HG03108 (cell line): ENCODE results near the gene AMH.
A peak's percentile ranks its signal among the peaks of the same experiment; 100 is the strongest.

ENCODE experiments used
- ATAC-seq: cut with Tn5 transposase; IDR thresholded peaks from one replicate; pipeline ENCODE4 v1.9.1; 2021; ENCODE audit warnings: moderate library complexity; ENCODE audit not compliant: unreplicated experiment

The AMH gene

DNA sequence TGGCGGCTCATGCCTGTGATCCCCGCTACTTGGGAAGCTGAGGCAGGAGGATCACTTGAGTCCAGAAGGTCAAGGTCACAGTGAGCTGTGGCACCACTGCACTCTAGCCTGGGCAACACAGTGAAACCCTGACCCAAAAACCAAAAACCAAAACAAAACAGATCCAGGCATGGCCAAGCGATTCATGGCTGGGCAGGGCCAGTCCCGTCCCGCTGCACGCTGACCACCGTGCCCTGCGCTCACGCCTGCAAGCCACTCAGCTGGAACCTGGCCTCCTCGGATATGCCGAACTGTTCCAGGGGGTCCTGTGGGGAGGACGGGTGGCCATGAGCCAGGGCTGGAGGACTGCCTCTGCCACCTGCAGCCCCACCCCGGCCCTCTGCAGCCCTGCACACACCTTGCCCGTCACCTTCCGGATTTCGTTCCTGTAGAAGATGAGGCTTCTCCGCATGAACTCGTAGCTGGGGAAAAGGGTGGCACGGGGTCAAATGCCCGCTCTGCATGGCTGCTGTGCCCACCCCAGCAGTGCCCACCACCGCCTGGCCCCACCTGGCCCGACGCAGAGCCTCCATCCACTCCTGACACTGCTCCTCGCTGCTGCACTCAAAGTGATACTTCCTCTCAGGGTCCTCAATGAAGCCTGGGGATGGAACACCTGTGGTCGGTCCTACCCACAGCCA lies 15.4 kb upstream of the AMH start:
- no peak for ATAC-seq

DNA sequence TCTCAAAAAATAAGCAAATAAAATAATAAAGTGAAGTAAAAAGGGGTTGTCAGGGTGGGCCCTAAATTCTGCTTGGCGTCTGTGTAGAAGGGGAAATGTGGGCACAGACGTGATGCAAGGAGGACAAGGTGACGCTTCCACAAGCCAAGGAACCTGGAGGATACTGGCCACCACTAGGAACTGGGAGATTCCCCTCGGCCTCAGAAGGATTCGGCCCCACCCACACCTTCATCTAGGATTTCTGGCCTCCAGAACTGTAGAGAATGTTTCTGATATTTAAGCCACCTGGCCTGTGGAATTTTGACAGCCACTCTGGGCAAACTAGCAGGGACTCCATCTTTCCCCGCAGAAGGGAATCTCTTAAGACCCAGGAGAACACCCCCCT lies 14.1 kb upstream of the AMH start:
- ATAC-seq = no peak

DNA sequence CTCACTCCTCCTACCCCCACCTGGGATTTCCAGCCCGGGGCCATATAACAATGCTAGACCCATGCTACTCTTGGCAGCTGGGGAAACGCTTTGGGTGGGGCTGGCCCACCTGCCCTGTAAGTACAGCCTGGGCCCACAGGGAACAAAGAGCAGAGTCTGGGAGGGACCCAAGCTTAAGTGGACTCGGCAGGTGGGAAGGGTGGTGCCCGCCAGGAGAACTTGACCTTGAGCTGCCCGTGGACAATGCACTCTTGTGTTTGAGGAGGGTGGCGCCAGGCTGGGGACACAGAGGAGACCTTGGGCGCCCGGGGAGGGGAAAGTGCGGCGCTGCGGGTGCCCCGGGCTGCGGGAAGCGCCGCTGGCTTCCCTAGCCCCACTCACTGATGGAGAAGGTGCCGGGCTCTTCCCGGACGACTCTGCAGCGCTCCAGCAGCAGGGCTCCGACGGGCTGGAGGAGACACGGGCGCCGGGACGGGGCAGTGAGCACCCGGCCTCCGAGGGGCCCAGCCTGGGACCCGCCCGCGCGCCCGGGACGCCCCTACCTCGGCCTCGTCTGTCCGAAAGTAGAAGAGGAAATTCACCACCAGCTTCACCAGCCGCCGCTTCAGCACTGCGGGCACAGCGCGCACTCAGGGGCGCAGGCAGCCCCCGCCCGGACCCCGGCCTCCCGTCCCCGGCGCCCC lies 13.6 kb upstream of the AMH start:
- ATAC-seq = peak; percentile 14

DNA sequence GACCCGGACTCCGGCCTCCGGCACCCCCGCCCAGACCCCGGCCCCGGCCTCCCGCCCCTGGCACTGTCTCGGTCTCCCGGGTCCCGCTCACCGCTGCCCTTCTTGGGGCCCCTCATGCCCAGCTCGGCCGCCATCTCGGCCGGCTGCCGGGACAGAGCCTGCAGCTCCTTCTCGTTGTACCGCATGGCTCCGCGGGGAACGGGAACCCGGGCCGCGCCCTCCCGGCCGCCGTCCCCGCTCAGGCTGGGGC lies 13.1 kb upstream of the AMH start:
- ATAC-seq = no peak

DNA sequence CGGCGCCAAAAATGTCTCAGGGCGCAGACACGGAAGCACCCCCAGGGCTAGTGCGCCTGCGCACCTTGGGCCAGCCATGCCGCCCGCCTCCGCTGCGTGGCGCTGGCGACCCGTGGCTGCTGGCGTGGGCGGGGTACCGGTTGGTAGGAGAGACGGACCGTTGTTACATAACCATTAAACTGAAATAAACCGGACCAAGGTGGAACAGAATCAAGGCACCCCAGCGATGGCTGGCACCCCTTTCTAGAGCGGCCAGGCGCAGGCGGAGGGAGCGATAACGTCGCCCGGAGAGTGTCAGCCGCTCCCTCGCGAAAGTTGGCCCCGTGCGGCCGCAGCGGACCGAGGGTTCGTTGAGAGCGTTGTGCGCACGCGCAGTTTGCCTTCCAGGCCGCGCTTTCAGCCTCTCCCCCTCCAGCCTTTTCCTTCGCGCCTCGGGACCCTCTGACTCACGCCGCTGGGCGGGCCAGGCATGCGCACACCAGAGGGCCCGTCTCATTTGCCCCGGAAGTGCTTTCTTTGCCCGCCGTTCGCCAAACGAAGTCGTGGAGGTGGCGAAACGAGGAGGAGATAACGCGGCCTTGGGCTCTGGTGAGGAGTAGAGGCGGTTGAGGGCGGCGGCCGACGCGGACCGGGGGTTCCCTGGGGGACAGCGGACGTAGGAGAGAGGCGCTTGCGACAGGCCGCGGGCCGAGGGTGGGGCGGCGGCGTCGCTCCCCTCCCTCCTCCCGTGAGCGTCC lies 12.6 kb upstream of the AMH start, which contains the start of the genes PLEKHJ1 and SF3A2:
Gene PLEKHJ1 (minus strand): TSS at position 16 of the 737 bp plus-strand sequence. CDS start 81 bp downstream, outside the sequence.
Gene SF3A2 (plus strand): TSS at position 511 of the 737 bp plus-strand sequence. CDS start 6,595 bp downstream, outside the sequence.
- peak; percentile 60 for ATAC-seq

DNA sequence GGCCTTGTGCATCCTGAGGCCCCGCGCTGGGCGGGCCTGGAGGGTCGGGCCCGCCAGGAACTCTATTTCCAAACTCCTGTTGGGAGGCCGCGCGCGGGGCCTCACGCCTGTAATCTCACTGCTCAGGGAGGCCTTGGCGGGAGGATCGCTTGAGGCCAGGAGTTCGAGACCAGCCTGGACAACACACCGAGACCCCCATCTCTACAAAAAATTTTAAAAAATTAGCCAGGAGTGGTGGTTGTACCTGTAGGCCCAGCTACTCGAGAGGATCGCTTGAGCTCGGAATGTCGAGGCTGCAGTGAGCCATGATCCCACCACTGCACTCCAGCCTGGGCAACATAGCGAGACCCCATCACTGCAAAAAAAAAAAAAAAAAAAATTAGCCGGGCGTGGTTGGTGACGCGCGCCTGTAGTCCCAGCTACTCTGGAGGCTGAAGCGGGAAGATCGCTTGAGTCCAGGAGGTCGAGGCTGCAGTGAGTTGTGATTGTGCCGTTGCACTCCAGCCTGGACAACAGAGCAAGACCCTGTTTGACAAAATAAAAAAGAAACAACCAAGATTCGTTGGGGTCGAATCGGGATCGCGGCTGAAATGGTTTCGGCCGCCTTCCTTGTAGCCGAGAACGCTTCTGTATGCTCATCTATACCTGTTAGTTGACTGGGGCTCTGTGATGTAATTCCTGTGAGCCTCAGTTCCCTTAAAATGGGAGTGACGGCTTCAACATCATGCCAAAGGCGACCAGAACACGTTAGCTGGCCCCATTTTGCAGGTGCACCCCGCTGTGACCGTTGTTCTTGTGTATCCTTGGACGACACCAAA lies 11.9 kb upstream of the AMH start:
- ATAC-seq = no peak

DNA sequence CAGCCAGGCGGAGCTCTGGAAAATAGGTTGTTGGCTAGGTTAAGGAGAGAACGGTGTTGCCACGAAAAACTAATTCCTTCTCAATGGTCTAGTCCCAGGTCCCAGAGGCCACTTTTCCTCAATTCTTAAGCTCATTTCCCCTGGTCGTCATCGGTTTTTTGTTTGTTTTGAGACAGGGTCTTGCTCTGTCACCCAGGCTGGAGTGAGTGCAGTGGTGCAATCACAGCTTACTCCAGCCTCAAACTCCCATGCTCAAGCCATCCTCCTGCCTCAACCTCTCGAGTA lies 11.3 kb upstream of the AMH start:
- ATAC-seq = no peak

DNA sequence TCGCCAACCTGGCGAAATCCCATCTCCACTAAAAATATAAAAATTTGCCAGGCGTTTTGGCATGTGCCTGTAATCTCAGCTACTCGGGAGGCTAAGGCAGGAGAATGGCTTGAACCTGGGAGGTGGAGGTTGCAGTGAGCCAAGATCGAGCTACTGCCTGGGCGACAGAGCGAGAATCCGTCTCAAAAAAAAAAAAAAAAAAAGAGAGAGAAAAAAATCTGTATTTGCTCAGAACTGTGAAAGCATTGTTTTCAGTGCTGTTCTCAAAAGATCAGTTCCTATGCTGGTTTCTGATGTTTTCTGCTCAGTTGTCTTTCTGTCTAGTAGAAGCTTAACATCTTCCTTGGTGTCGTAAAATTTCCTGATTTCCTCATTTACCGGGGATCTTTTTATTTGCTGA lies 9.9 kb upstream of the AMH start:
- ATAC-seq = no peak

DNA sequence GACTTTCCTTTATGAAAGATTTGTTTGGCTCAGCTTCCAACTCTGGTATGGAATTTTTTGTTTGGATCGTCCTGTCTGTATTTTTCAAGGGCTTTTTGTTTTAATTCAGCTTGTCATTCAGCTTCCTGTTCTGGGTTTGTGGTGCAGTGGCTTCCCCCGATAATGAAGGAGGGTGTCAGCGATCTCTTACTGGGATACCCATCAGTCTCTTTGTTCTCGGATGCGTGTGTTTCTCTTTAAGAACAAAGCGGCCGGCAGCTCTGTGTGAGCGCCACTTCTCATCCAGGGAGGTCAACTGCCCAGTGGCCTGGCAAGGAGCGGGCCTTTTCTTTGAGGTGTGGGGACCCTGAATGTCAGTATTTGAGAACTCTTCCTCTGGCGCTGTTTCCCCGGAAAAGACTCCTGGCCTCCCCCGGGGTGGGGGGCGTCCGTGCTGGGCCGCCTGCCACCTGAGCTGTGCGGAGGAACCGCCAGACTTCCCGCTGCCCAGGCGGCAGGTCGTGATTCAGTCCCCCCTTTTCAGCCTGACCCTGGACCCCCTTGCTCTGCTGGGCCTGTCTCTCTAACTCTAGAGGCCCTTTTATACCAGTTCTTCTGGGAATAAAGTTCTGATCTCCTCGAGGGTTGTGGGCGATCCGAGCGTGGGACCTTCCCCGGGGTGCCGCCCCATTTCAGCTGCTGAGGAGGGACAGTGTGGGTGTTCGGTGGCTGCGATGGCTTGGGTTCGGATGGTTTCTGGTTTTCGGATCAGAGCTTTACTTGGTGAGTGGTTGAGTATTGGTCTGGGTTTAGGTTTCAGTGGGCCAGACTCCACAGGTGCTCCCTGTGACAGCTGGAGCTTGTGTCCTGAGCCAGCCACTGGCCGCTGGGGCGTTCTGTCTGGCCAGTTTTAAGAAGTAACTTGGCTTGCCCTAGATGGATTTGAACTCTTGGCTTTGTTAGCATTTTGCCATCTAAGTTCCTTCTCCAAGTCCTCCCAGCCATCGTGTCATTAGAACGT lies 9.1 kb upstream of the AMH start:
- no peak for ATAC-seq

DNA sequence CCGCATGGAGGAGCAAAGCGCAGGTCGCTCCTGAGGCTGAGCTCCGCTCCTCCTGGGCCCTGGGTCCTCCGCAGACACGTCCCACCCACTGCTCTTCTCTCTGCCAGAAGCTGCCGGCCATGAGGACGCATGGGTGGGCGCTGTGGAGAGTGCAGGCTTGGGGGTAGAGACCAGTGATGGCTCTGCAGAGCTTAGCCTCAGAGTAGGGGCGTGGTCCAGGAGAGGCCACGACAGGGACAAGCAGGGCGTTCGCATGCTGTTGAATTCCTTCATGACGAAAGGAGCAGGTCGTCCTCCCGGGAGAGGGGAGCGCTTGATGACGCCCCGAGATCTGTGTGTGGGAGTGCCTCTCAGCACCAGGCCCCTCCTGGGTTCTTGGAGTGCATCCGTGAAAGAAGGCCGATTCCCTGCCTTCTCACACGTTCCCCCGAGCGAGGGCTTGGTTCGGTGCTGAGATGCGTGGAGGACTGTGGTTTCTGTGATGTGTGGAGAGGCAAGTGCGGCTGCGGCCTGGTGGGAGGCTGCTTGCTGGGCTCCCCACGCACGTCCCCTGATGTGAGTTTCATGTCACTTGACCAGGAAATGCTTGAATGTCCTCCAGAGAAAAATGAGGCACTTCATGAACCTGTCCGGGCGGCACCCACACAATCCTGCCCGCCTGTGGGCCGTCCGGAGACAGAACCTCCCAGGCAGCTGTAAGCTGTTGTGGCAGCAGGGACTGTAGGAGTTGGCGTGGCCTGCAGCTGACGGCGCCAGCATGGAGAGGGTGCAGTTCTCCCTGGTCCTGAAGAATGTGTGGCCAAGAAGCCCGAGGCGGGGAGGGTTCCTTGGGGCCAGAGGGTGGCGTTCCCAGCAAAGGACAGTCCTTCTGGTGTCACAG lies 8.0 kb upstream of the AMH start:
- ATAC-seq = no peak

DNA sequence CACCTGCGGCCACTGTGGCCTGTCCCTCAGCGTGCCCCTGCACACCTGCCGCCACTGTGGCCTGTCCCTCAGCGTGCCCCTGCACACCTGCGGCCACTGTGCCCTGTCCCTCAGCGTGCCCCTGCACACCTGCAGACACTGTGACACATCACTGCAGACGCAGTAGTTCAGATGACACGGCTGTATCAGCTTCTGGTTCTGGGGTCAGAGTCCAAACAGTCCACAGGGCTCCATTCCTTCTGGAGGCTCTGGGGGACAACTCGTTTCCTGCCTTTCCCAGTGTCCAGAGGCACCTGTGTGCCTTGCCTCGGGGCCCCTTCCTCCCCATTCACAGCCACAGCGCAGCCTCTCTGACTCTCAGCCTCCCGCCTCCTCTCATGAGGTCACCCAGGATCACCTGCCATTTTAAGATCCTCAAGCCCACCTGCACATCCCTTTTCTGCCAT lies 7.0 kb upstream of the AMH start:
- no peak for ATAC-seq

DNA sequence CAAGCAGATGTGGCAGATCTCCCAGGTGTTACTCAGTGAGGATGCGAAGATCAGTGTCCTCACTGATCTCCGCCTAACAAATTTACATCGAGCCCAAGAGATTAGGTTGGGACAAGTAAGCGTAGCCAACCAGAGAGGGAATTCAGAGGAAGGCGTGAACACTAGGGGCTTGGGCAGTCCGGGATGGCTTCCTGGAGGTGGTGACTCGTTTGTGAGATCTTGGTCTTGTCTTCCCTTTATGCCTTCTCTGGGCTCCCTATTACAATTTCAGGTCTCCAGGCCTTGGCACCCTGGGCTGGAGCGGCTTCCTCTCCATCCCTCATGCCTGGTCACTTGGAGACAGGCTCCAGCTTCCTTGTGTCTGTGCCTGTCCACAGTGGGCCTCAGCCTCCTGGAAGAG lies 6.3 kb upstream of the AMH start:
- no peak for ATAC-seq

DNA sequence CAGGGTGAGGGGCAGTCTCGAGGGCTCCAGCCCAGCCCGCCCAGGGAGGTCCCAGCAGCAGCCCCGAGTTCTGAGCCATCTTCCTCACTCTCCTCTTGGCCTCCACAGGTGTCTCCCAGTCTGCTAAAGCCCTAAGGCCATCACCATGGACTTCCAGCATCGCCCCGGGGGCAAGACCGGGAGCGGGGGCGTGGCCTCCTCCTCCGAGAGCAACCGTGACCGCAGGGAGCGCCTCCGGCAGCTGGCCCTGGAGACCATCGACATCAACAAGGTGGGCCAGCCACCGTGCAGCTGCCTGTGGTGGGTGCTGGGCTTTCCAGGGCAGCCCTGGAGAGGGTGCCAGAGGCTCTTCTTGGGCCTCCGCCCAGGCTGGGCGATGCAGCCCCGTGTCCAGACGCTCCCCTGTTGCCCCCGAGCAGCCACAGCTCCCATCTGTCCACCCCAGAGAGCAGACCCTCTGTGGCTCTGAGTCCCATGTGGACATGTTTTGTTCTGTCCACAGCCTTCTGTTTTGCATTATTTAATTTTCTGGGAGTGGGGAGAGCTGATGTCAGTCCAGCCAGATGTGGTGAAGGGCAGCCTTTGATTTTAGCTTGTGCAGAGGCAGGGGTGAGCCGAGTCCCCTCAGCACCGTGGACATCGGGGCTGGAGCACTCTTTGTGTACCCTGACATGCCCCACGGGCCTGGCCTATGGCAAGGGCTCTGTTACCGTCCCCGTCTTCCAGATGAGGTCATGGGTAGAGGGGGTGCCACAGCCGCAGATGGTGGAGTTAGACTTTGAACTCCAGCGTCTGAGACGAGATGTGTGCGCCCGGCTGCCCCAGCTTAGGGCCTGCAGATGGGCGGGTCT lies 5.6 kb upstream of the AMH start:
- ATAC-seq = no peak

DNA sequence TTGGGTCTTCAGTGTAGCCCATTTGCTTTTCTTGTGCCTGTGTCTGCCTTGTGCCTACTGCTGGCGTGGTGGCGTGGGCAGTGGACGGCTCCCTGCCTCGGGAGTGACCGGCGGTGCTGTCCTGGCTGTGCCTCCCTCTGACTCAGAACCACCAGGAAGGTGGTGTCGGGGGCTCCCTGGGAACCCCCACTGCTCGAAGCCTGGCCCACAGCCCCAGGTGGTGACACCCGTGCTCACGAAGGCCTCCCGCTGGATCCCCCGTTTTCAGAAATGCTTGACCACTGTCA lies 5.1 kb upstream of the AMH start:
- ATAC-seq = no peak

DNA sequence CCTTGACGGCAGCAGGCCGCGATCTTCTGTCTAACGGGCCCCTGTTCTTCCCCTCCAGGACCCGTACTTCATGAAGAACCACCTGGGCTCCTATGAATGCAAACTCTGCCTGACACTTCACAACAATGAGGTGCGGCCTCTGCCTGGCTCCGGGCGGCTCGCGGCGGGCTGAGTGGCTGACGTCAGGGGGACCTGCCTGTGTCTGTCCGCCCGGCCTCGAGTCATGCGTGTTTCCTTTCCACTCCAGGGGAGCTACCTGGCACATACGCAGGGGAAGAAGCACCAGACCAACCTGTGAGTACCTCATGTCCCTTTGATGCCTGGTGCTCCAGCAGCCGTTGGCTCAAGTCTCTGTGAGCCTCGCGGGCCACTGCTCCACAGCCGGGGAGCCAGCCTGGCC lies 4.6 kb upstream of the AMH start:
- no peak for ATAC-seq

DNA sequence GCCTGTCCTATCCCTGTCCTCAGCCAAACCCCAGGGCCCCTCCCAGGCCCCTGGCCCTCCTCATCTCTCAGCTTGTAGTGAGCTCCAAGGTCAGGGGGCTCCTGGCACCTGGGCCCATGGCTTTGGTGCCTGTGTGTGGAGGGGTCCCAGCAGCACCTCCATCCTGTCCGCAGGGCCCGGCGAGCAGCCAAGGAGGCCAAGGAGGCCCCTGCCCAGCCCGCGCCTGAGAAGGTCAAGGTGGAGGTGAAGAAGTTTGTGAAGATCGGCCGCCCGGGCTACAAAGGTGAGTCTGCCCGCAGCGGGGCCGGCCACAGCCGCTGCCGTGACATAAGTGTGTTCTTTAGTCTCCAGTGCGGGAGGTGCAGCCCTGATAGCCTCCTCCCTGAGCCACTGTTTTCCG lies 3.9 kb upstream of the AMH start:
- no peak for ATAC-seq

DNA sequence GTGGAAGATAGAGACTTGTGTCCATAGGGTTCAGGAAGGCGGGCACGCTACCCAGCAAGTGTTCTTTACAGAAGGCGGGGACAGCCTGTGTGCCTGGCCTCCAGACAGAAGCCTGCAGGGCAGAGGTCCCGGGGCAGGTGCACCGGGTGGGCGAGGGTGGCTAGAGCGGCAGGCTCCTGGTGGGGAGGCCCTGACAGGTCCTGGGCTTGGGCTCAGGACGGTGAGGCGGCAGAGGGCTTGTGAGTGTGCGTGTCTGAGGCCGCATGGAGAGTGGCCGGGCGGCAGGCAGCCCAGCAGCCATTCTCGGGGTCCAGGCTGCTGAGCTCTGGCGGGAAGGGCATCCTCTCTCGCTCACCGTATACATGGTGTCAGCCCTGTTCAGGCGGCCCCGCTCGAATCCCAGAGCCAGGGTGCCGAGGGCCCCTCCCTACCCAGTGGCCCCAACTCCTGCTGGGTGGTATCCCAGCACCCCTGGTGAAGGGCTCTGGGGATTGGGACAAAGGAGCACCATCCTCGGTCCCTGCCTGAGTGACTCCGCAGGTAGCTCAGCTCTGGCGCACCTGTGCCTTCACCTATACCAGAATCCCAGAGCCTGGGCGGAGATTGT lies 3.0 kb upstream of the AMH start:
- ATAC-seq = no peak

DNA sequence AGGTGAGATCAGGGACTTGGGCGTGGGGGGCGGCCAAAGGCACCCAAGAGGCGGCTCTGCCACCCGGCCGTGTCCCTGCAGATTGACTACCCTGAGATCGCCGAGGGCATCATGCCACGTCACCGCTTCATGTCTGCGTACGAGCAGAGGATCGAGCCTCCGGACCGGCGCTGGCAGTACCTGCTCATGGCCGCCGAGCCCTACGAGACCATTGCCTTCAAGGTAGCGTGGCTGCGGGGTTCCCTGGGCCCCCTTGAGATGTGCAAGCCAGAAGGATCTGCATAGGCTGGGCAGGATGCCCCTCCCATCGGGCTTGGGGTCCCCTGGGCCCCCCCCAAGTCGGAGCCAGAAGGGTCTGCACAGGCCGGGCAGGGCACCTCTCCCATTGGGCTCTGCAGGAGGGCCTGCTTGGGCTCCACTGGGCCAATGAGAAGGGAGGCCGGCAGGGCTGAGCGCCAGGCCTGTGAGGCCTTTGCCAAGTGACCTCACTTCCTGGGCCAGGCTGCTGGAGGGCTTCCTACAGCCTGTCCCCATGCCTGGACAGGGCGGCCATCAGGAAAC lies 2.2 kb upstream of the AMH start:
- ATAC-seq = no peak
